M059J (cell line): ENCODE measurements around the gene SMYD3. TPM values are rescaled to one million over a fixed set of nuclear protein-coding genes. Genes with fewer than 3 reads are reported as not detected.

Experiments
- DNase-seq: peaks from one replicate; pipeline ENCODE4 v3.0.0-alpha.2; 2012; ENCODE audit warnings: low read depth
- total RNA-seq: library from RNA; depleted of rRNA; stranded (reverse); fragments of >200 nt; shearing (Covaris generic); gene quantifications from 2 replicates; pipeline ENCODE4 v1.2.3, GENCODE V29; 2014

The SMYD3 gene
- total RNA-seq, 1 experiment from 2014 or later: 35.5 TPM

GRCh38 chr1:246515390-246516005, 8.4 kb upstream of the SMYD3 start:
- DNase-seq: no peak

GRCh38 chr1:246513619-246514343, 6.7 kb upstream of the SMYD3 start:
- no peak for DNase-seq

- DNase-seq: no peak
Observed at GRCh38 chr1:246513041-246513440, 6.0 kb upstream of the SMYD3 start.

GRCh38 chr1:246512635-246513034, 5.6 kb upstream of the SMYD3 start:
- DNase-seq: no peak

GRCh38 chr1:246512230-246512629, 5.2 kb upstream of the SMYD3 start:
- no peak for DNase-seq

GRCh38 chr1:246511203-246511602, 4.1 kb upstream of the SMYD3 start:
- DNase-seq: no peak

- DNase-seq: no peak
Observed at GRCh38 chr1:246510147-246511030, 3.3 kb upstream of the SMYD3 start.

- DNase-seq: no peak
Observed at GRCh38 chr1:246508897-246509688, 2.0 kb upstream of the SMYD3 start.

GRCh38 chr1:246506367-246506673, 759 bp downstream of the SMYD3 start:
- no peak for DNase-seq

- DNase-seq: peak; percentile 92
Observed at GRCh38 chr1:246503341-246503740, 3.7 kb downstream of the SMYD3 start.

GRCh38 chr1:246497331-246497915, 9.7 kb downstream of the SMYD3 start:
- DNase-seq: peak; percentile 75

GRCh38 chr1:246492611-246493245, 14.4 kb downstream of the SMYD3 start:
- peak; percentile 70 for DNase-seq

- DNase-seq: no peak
Observed at GRCh38 chr1:246491551-246492053, 15.5 kb downstream of the SMYD3 start.

GRCh38 chr1:246488674-246489073, 18.4 kb downstream of the SMYD3 start:
- DNase-seq: no peak

GRCh38 chr1:246483569-246483933, 23.5 kb downstream of the SMYD3 start:
- DNase-seq: peak; percentile 22

GRCh38 chr1:246482805-246483568, 24.1 kb downstream of the SMYD3 start:
- DNase-seq: peak; percentile 10

- DNase-seq: no peak
Observed at GRCh38 chr1:246479061-246479460, 28.0 kb downstream of the SMYD3 start.

- no peak for DNase-seq
Observed at GRCh38 chr1:246477634-246478033, 29.4 kb downstream of the SMYD3 start.

GRCh38 chr1:246476771-246477170, 30.3 kb downstream of the SMYD3 start:
- no peak for DNase-seq

- no peak for DNase-seq
Observed at GRCh38 chr1:246471688-246472087, 35.4 kb downstream of the SMYD3 start.
